IgD-negative memory B cell (primary cell): ENCODE measurements around the gene DSG2. TPM values are rescaled to one million over a fixed set of nuclear protein-coding genes. Genes with fewer than 3 reads are reported as not detected.

Source experiments
- H3K27ac Mint-ChIP-seq, 3 donors: one replicate each; pipeline ENCODE4 v1.8.0; 2020 to 2022; ENCODE audit warnings: mild to moderate bottlenecking in 3 of 3, mixed read lengths in 3 of 3, moderate library complexity in 1 of 3
- H3K27me3 Mint-ChIP-seq: one replicate; pipeline ENCODE4 v1.8.0; 2021; ENCODE audit warnings: mixed read lengths
- H3K36me3 Mint-ChIP-seq: one replicate; pipeline ENCODE4 v1.8.0; 2020; ENCODE audit warnings: mild to moderate bottlenecking, mixed read lengths
- H3K4me1 Mint-ChIP-seq, 3 donors: one replicate each; pipeline ENCODE4 v1.8.0; 2020 to 2022; ENCODE audit warnings: mixed read lengths in 3 of 3, mild to moderate bottlenecking in 1 of 3
- H3K4me3 Mint-ChIP-seq, 4 donors: one replicate each; pipeline ENCODE4 v1.8.0; 2020 to 2022; ENCODE audit warnings: mild to moderate bottlenecking in 4 of 4, mixed read lengths in 4 of 4, moderate library complexity in 3 of 4
- H3K9me3 Mint-ChIP-seq, 3 donors: one replicate each; pipeline ENCODE4 v1.8.0; 2020 to 2021; ENCODE audit warnings: mixed read lengths in 3 of 3, mild to moderate bottlenecking in 1 of 3
- polyA plus RNA-seq: library from polyadenylated mRNA; unstranded; fragments of 300-500 nt; fragmentation: Illumina TruSeq; gene quantifications from one replicate; pipeline ENCODE4 v1.2.3, GENCODE V29; 2021

DSG2 gene
- polyA plus RNA-seq, 1 donor from 2014 or later = not detected

GRCh38 chr18:31581498-31582197 is 83.7 kb downstream of the DSG2 start:
- H3K4me3 Mint-ChIP-seq = no peak overlapping the region
- no peaks in the 10 kb centered on the region for H3K27me3 Mint-ChIP-seq
- no peak overlapping the region for H3K27ac Mint-ChIP-seq
- no peaks in the 10 kb centered on the region for H3K36me3 Mint-ChIP-seq
- no peaks in the 10 kb centered on the region for H3K9me3 Mint-ChIP-seq
- H3K4me1 Mint-ChIP-seq = no peaks in the 10 kb centered on the region

GRCh38 chr18:31583185-31583854 is 85.3 kb downstream of the DSG2 start:
- Mint-ChIP-seq H3K9me3 (no peaks in the 10 kb centered on the region), H3K27ac (no peak overlapping the region), H3K36me3 (no peaks in the 10 kb centered on the region), H3K4me1 (no peaks in the 10 kb centered on the region), H3K27me3 (no peaks in the 10 kb centered on the region), H3K4me3 (no peak overlapping the region)

GRCh38 chr18:31585991-31586390 is 88.0 kb downstream of the DSG2 start:
- Mint-ChIP-seq H3K4me1 (no peaks in the 10 kb centered on the region), H3K36me3 (no peaks in the 10 kb centered on the region), H3K9me3 (no peaks in the 10 kb centered on the region), H3K27ac (no peak overlapping the region), H3K27me3 (no peaks in the 10 kb centered on the region), H3K4me3 (no peak overlapping the region)

GRCh38 chr18:31586616-31587015 is 88.6 kb downstream of the DSG2 start:
- no peak overlapping the region for H3K27ac Mint-ChIP-seq
- H3K4me3 Mint-ChIP-seq = no peak overlapping the region

GRCh38 chr18:31587529-31587928 is 89.6 kb downstream of the DSG2 start:
- H3K4me1 Mint-ChIP-seq = no peaks in the 10 kb centered on the region

More at GRCh38 chr18:31586616-31587015, 88.6 kb downstream of the DSG2 start:
- no peaks in the 10 kb centered on the region for H3K36me3 Mint-ChIP-seq
- H3K27me3 Mint-ChIP-seq = no peaks in the 10 kb centered on the region
- H3K9me3 Mint-ChIP-seq = no peaks in the 10 kb centered on the region
- H3K4me1 Mint-ChIP-seq = no peaks in the 10 kb centered on the region

GRCh38 chr18:31590570-31590969 is 92.6 kb downstream of the DSG2 start:
- Mint-ChIP-seq H3K27ac (no peak overlapping the region), H3K27me3 (no peaks in the 10 kb centered on the region), H3K4me3 (no peak overlapping the region), H3K4me1 (no peaks in the 10 kb centered on the region), H3K9me3 (no peaks in the 10 kb centered on the region), H3K36me3 (no peaks in the 10 kb centered on the region)

More at GRCh38 chr18:31587529-31587928, 89.6 kb downstream of the DSG2 start:
- no peaks in the 10 kb centered on the region for H3K27me3 Mint-ChIP-seq
- no peaks in the 10 kb centered on the region for H3K9me3 Mint-ChIP-seq
- no peak overlapping the region for H3K27ac Mint-ChIP-seq
- no peaks in the 10 kb centered on the region for H3K36me3 Mint-ChIP-seq
- no peak overlapping the region for H3K4me3 Mint-ChIP-seq

GRCh38 chr18:31591113-31591512 is 93.1 kb downstream of the DSG2 start:
- Mint-ChIP-seq H3K27ac (no peak overlapping the region), H3K4me1 (no peaks in the 10 kb centered on the region)

GRCh38 chr18:31591628-31592027 is 93.7 kb downstream of the DSG2 start, which contains the start of gene TTR:
TTR (plus strand) TSS chr18:31591877; CDS start chr18:31591903, 26 bp downstream.
- H3K27ac Mint-ChIP-seq = no peak within 1 kb of the TSS

More at GRCh38 chr18:31591113-31591512, 93.1 kb downstream of the DSG2 start:
- Mint-ChIP-seq H3K4me3 (no peak overlapping the region), H3K27me3 (no peaks in the 10 kb centered on the region), H3K9me3 (no peaks in the 10 kb centered on the region), H3K36me3 (no peaks in the 10 kb centered on the region)

GRCh38 chr18:31592506-31593157 is 94.7 kb downstream of the DSG2 start:
- Mint-ChIP-seq H3K4me1 (no peaks in the 10 kb centered on the region), H3K36me3 (no peaks in the 10 kb centered on the region), H3K27me3 (peaks cover 2% of the 10 kb centered on the region), H3K27ac (no peak overlapping the region), H3K4me3 (no peak overlapping the region), H3K9me3 (no peaks in the 10 kb centered on the region)

More at GRCh38 chr18:31591628-31592027, 93.7 kb downstream of the DSG2 start, which contains the start of gene TTR:
- Mint-ChIP-seq H3K9me3 (no peaks in the 10 kb centered on the region), H3K4me1 (no peaks in the 10 kb centered on the region), H3K36me3 (no peaks in the 10 kb centered on the region), H3K4me3 (no peak within 1 kb of the TSS), H3K27me3 (no peaks in the 10 kb centered on the region)

GRCh38 chr18:31595121-31595771 is 97.3 kb downstream of the DSG2 start:
- peaks cover 4% of the 10 kb centered on the region for H3K27me3 Mint-ChIP-seq
- H3K36me3 Mint-ChIP-seq = no peaks in the 10 kb centered on the region
- no peak overlapping the region for H3K27ac Mint-ChIP-seq
- H3K4me3 Mint-ChIP-seq = no peak overlapping the region
- H3K4me1 Mint-ChIP-seq = no peaks in the 10 kb centered on the region
- H3K9me3 Mint-ChIP-seq = no peaks in the 10 kb centered on the region

GRCh38 chr18:31596081-31596872 is 98.3 kb downstream of the DSG2 start:
- Mint-ChIP-seq H3K27me3 (peaks cover 4% of the 10 kb centered on the region), H3K4me3 (no peak overlapping the region), H3K27ac (no peak overlapping the region), H3K4me1 (no peaks in the 10 kb centered on the region), H3K9me3 (no peaks in the 10 kb centered on the region), H3K36me3 (no peaks in the 10 kb centered on the region)

- Mint-ChIP-seq H3K4me3 (no peak overlapping the region), H3K9me3 (no peaks in the 10 kb centered on the region), H3K36me3 (no peaks in the 10 kb centered on the region), H3K4me1 (no peaks in the 10 kb centered on the region), H3K27ac (no peak overlapping the region), H3K27me3 (peaks cover 4% of the 10 kb centered on the region)
These were observed 100.2 kb downstream of the DSG2 start for GRCh38 chr18:31598021-31598805.
